Parathyroid adenoma (tissue), 2 donors: ENCODE measurements around the gene PKP1.

Experiments
- H2AFZ ChIP-seq: fragments of 300-600 bp; sonication (generic); one replicate; pipeline ENCODE4 v1.7.0; 2017; ENCODE audit warnings: antibody characterized with exemption, mild to moderate bottlenecking
- H3K27ac ChIP-seq: fragments of 300-600 bp; sonication (generic); one replicate; pipeline ENCODE4 v1.7.0; 2017
- H3K27me3 ChIP-seq: fragments of 300-600 bp; sonication (generic); one replicate; pipeline ENCODE4 v1.7.0; 2017; ENCODE audit warnings: low read length; ENCODE audit not compliant: control insufficient read depth, insufficient read depth
- H3K36me3 ChIP-seq: fragments of 300-600 bp; sonication (generic); one replicate; pipeline ENCODE4 v1.7.0; 2017; ENCODE audit warnings: low read length; ENCODE audit not compliant: control insufficient read depth, insufficient read depth
- H3K4me1 ChIP-seq: fragments of 300-600 bp; sonication (generic); one replicate; pipeline ENCODE4 v1.7.0; 2017; ENCODE audit warnings: control low read depth
- H3K4me2 ChIP-seq: fragments of 300-600 bp; sonication (generic); one replicate; pipeline ENCODE4 v1.7.0; 2017; ENCODE audit warnings: low read length
- H3K4me3 ChIP-seq: fragments of 300-600 bp; sonication (generic); one replicate; pipeline ENCODE4 v1.7.0; 2017; ENCODE audit warnings: low read depth, low read length
- H3K79me2 ChIP-seq: fragments of 300-600 bp; sonication (generic); one replicate; pipeline ENCODE4 v1.7.0; 2017; ENCODE audit warnings: control low read depth
- H3K9ac ChIP-seq: fragments of 300-600 bp; sonication (generic); one replicate; pipeline ENCODE4 v1.7.0; 2017; ENCODE audit warnings: mild to moderate bottlenecking
- H3K9me3 ChIP-seq: fragments of 300-600 bp; sonication (generic); one replicate; pipeline ENCODE4 v1.7.0; 2017; ENCODE audit warnings: low read length; ENCODE audit not compliant: control insufficient read depth
- CTCF ChIP-seq: fragments of 300-600 bp; sonication (generic); IDR thresholded peaks from one replicate; pipeline ENCODE4 v1.7.0; 2017; ENCODE audit warnings: antibody characterized with exemption, mild to moderate bottlenecking
- donor health status: primary hyperparathyroidism.

Gene PKP1

DNA sequence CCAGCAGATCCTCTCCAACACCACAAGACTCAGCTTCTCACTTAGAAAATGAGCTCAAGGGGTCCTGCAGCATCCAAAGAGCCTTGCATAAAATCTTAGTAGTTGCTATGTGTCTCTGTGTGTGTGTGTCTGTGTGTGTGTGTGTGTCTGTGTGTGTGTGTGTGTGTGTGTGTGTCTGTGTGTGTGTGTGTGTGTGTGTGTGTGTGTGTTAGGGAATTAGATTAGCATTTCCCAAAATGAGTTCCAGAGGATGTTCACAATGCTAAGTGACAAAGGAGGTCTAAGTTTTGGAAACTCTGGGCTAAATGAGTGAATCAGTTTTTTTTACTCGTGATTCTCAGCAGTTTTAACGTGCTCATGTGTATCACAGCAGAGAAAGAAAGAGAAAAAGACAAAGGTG is 63.7 kb downstream of the PKP1 start:
- H3K4me2 ChIP-seq = no peak overlapping the region
- no peak for TF ChIP-seq CTCF
- H3K36me3 ChIP-seq = no peaks in the 10 kb centered on the region
- no peak overlapping the region for H3K4me3 ChIP-seq
- H3K27me3 ChIP-seq = no peaks in the 10 kb centered on the region
- no peak overlapping the region for H3K27ac ChIP-seq
- no peaks in the 10 kb centered on the region for H3K4me1 ChIP-seq
- H3K9me3 ChIP-seq = no peaks in the 10 kb centered on the region
- H2AFZ ChIP-seq = no peak overlapping the region
- no peak overlapping the region for H3K9ac ChIP-seq
- no peaks in the 10 kb centered on the region for H3K79me2 ChIP-seq

GRCh38 chr1:201347498-201348210 is 64.3 kb downstream of the PKP1 start:
- Histone ChIP-seq H3K9ac (no peak overlapping the region), H3K4me3 (no peak overlapping the region), H3K27me3 (no peaks in the 10 kb centered on the region), H3K79me2 (no peaks in the 10 kb centered on the region), H3K36me3 (no peaks in the 10 kb centered on the region), H3K27ac (no peak overlapping the region), H3K9me3 (no peaks in the 10 kb centered on the region), H2AFZ (no peak overlapping the region), H3K4me2 (no peak overlapping the region), H3K4me1 (no peaks in the 10 kb centered on the region)
- TF ChIP-seq CTCF = no peak

GRCh38 chr1:201348211-201348566 is 64.9 kb downstream of the PKP1 start:
- Histone ChIP-seq H3K9me3 (no peaks in the 10 kb centered on the region), H3K4me1 (no peaks in the 10 kb centered on the region), H3K27ac (no peak overlapping the region)

DNA sequence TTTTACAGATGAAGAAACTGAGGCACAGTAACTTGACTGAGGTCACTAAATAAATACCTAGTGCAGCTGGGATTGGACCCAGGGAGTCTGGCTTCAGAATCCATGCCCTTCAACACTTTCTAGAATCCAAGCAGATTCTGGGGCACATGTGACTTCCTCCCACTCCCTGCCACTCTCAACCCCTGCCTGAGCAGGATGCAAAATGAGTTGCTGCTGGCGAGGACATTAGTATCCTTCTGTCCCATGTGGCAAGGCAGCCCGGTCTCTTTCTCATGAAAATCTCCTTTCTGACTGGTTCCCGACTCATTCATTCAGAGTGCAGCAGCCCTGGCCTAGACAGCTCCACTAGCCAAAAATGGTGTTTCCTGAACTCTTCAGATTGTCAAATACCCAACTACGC is 65.8 kb downstream of the PKP1 start:
- H2AFZ ChIP-seq = no peak overlapping the region
- H3K27ac ChIP-seq = no peak overlapping the region
- no peaks in the 10 kb centered on the region for H3K27me3 ChIP-seq
- TF ChIP-seq CTCF = no peak
- H3K36me3 ChIP-seq = no peaks in the 10 kb centered on the region
- no peak overlapping the region for H3K4me3 ChIP-seq
- H3K9me3 ChIP-seq = no peaks in the 10 kb centered on the region
- no peaks in the 10 kb centered on the region for H3K79me2 ChIP-seq
- no peak overlapping the region for H3K9ac ChIP-seq
- H3K4me1 ChIP-seq = no peaks in the 10 kb centered on the region
- no peak overlapping the region for H3K4me2 ChIP-seq

More at GRCh38 chr1:201348211-201348566, 64.9 kb downstream of the PKP1 start:
- Histone ChIP-seq H3K4me2 (no peak overlapping the region), H2AFZ (no peak overlapping the region), H3K79me2 (no peaks in the 10 kb centered on the region), H3K36me3 (no peaks in the 10 kb centered on the region), H3K27me3 (no peaks in the 10 kb centered on the region), H3K4me3 (no peak overlapping the region), H3K9ac (no peak overlapping the region)
- peak; percentile 32 for TF ChIP-seq CTCF

- Histone ChIP-seq H3K9me3 (no peaks in the 10 kb centered on the region), H3K36me3 (no peaks in the 10 kb centered on the region), H3K79me2 (no peaks in the 10 kb centered on the region), H2AFZ (no peak overlapping the region), H3K27ac (no peak overlapping the region), H3K4me2 (no peak overlapping the region), H3K4me1 (no peaks in the 10 kb centered on the region), H3K4me3 (no peak overlapping the region), H3K27me3 (no peaks in the 10 kb centered on the region), H3K9ac (no peak overlapping the region)
- TF ChIP-seq CTCF = no peak
These were observed 67.0 kb downstream of the PKP1 start for GRCh38 chr1:201350361-201350725.
